PC-9 (cell line): ENCODE results near the gene ADAMTS7.

Experiments used
- EZH2 ChIP-seq: fragments of 200-600 bp; sonication (generic); IDR thresholded peaks from 2 replicates; pipeline ENCODE4 v1.8.0; 2017; ENCODE audit warnings: antibody characterized with exemption, low read depth
- TF ChIP-seq, protein P1 (sequence below): fragments of 200-600 bp; sonication (generic); conservative IDR thresholded peaks from 2 replicates; pipeline ENCODE4 v1.6.1; 2017; ENCODE audit warnings: mixed run types, antibody characterized with exemption, mild to moderate bottlenecking, moderate library complexity

- TF ChIP-seq, protein P1, sequence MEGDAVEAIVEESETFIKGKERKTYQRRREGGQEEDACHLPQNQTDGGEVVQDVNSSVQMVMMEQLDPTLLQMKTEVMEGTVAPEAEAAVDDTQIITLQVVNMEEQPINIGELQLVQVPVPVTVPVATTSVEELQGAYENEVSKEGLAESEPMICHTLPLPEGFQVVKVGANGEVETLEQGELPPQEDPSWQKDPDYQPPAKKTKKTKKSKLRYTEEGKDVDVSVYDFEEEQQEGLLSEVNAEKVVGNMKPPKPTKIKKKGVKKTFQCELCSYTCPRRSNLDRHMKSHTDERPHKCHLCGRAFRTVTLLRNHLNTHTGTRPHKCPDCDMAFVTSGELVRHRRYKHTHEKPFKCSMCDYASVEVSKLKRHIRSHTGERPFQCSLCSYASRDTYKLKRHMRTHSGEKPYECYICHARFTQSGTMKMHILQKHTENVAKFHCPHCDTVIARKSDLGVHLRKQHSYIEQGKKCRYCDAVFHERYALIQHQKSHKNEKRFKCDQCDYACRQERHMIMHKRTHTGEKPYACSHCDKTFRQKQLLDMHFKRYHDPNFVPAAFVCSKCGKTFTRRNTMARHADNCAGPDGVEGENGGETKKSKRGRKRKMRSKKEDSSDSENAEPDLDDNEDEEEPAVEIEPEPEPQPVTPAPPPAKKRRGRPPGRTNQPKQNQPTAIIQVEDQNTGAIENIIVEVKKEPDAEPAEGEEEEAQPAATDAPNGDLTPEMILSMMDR, result no peak
- TF ChIP-seq EZH2, result no peak
Measured at GRCh38 chr15:78716651-78717050, 94.6 kb downstream of the ADAMTS7 start.
